KBM-7 (cell line): ENCODE measurements around the gene ARPP21.
"Not testable (repeated sequence)": the region's sequence is repeated elsewhere in the genome, so short reads cannot be mapped to it uniquely, and the experiment has no call there.

Source experiments
- DNase-seq: peaks from one replicate; pipeline ENCODE4 v3.0.0-alpha.2; 2015
- in situ Hi-C: fragments of 300-500 bp; cut with MboI; formaldehyde crosslinking; loops from 2 replicates; pipeline ENCODE4 v1.14.3; 2020; ENCODE audit warnings: low sequenced_read_pairs, low pct_unique_long_range_greater_than_20kb, mixed read lengths

Gene ARPP21

GRCh38 chr3:35639254-35640186 is at the start of gene ARPP21:
Gene ARPP21, plus strand, starts transcription at chr3:35639525. Its CDS starts 42,227 bp downstream, at chr3:35681752.
- no peak for DNase-seq
- in situ Hi-C loops, result no loop called here

GRCh38 chr3:35592589-35593295 is 46.6 kb upstream of the ARPP21 start:
- in situ Hi-C loops, result no loop called here
- DNase-seq, result no peak

- in situ Hi-C loops, result no loop called here
- DNase-seq, result no peak
These were observed 44.6 kb upstream of the ARPP21 start for GRCh38 chr3:35594739-35595138.

GRCh38 chr3:35596335-35596995 is 42.9 kb upstream of the ARPP21 start:
- no peak for DNase-seq
- in situ Hi-C loops, result no loop called here

- DNase-seq, result no peak
- in situ Hi-C loops, result no loop called here
These were observed 41.8 kb upstream of the ARPP21 start for GRCh38 chr3:35597490-35597889.

- DNase-seq, result no peak
- in situ Hi-C loops, result no loop called here
These were observed 40.5 kb upstream of the ARPP21 start for GRCh38 chr3:35598804-35599203.

- in situ Hi-C loops, result no loop called here
- no peak for DNase-seq
These were observed 37.4 kb upstream of the ARPP21 start for GRCh38 chr3:35601959-35602358.

- in situ Hi-C loops, result no loop called here
- DNase-seq, result no peak
These were observed 36.9 kb upstream of the ARPP21 start for GRCh38 chr3:35602395-35602936.

- in situ Hi-C loops, result no loop called here
- DNase-seq, result no peak
These were observed 23.0 kb upstream of the ARPP21 start for GRCh38 chr3:35616346-35616745.

GRCh38 chr3:35617370-35617769 is 22.0 kb upstream of the ARPP21 start:
- no peak for DNase-seq
- in situ Hi-C loops, result no loop called here

GRCh38 chr3:35620238-35620637 is 19.1 kb upstream of the ARPP21 start:
- DNase-seq, result peak; percentile 1
- in situ Hi-C loops, result not testable (repeated sequence)

GRCh38 chr3:35624698-35625097 is 14.6 kb upstream of the ARPP21 start:
- in situ Hi-C loops, result no loop called here
- DNase-seq, result no peak

- DNase-seq, result no peak
- in situ Hi-C loops, result no loop called here
These were observed 5.8 kb upstream of the ARPP21 start for GRCh38 chr3:35633332-35634124.

GRCh38 chr3:35635407-35635806 is 3.9 kb upstream of the ARPP21 start:
- no peak for DNase-seq
- in situ Hi-C loops, result no loop called here

- no peak for DNase-seq
- in situ Hi-C loops, result no loop called here
These were observed 3.2 kb upstream of the ARPP21 start for GRCh38 chr3:35635926-35636683.

GRCh38 chr3:35638251-35638979 is 910 bp upstream of the ARPP21 start:
- DNase-seq, result no peak
- in situ Hi-C loops, result no loop called here

- DNase-seq, result no peak
- in situ Hi-C loops, result no loop called here
These were observed 408 bp upstream of the ARPP21 start for GRCh38 chr3:35638980-35639253.
